HCT116 (cell line): ENCODE data around the gene UBE2S. TPM values are rescaled to one million over a fixed set of nuclear protein-coding genes. Genes with fewer than 3 reads are reported as not detected.

Source experiments
- ATAC-seq: fragments of 200-7000 bp; cut with Tn5 transposase; 2 replicates; pipeline ENCODE4 v1.9.1; 2020; ENCODE audit warnings: mild to moderate bottlenecking, moderate library complexity
- BruUV-seq: library from RNA; stranded (reverse); fragments of 400-500 nt; replicated peaks from 2 replicates; lab custom pipeline; 2021; lab: Mats Ljungman, UMichigan
- CTCF ChIA-PET: fragments of 300-600 bp; sonication (Branson Sonifier 250); formaldehyde crosslinking; loops from one replicate; lab custom pipeline; 2021; ENCODE audit warnings: antibody characterized with exemption; lab: Charles Lee
- POLR2A ChIA-PET: fragments of 300-600, 350-600 bp; sonication (Branson Sonifier 250); formaldehyde crosslinking; loops from one replicate; lab custom pipeline; 2021; ENCODE audit warnings: antibody characterized with exemption; lab: Charles Lee
- RAD21 ChIA-PET, 2 experiments: fragments of 300-600 bp; sonication (Branson Sonifier 250); formaldehyde crosslinking; loops; one replicate each; lab custom pipeline; 2023; ENCODE audit warnings: low total read pairs in 2 of 2; ENCODE audit not compliant: uncharacterized antibody in 2 of 2, unreplicated experiment in 2 of 2, low non-redundant PET in 1 of 2; lab: Charles Lee
- DNase-seq: peaks from one replicate; pipeline ENCODE4 v3.0.0-alpha.2; 2010; ENCODE audit warnings: low read depth, low spot score
- H2AFZ ChIP-seq: fragments of 200-600 bp; shearing (Covaris generic), sonication (generic); 2 replicates; pipeline ENCODE4 v1.6.1; 2017; ENCODE audit warnings: low read depth, mixed run types, mixed read lengths, antibody characterized with exemption, low read length; ENCODE audit not compliant: poor library complexity, severe bottlenecking
- H3K27ac ChIP-seq: 2 replicates; pipeline ENCODE4 v1.5.1; 2012; ENCODE audit warnings: low read depth, low read length
- H3K27me3 ChIP-seq: fragments of 200-600 bp; sonication (generic); 2 replicates; pipeline ENCODE4 v1.6.1; 2016; ENCODE audit warnings: mixed run types, low read length, mixed read lengths; ENCODE audit not compliant: insufficient read depth
- H3K36me3 ChIP-seq, 2 experiments: fragments of 200-500 bp in 1 of 2; fragments of 200-600 bp in 1 of 2; sonication (Bioruptor generic) in 1 of 2; sonication (generic) in 1 of 2; 2 replicates each; pipeline versions ENCODE4 v1.5.1 to v1.6.1; 2014 to 2016; ENCODE audit warnings: low read length in 2 of 2, inconsistent platforms in 1 of 2, mixed read lengths in 1 of 2, mixed run types in 1 of 2; ENCODE audit not compliant: insufficient read depth in 2 of 2, control insufficient read depth in 1 of 2
- H3K4me1 ChIP-seq, 2 experiments: fragments of 200-600 bp in 1 of 2; sonication (generic) in 1 of 2; 2 replicates each; pipeline versions ENCODE4 v1.5.1 to v1.6.1; 2012 to 2017; ENCODE audit warnings: low read length in 2 of 2, inconsistent platforms in 1 of 2, mild to moderate bottlenecking in 1 of 2, mixed read lengths in 1 of 2, mixed run types in 1 of 2, moderate library complexity in 1 of 2; ENCODE audit not compliant: insufficient read depth in 2 of 2, control insufficient read depth in 1 of 2
- H3K4me2 ChIP-seq: fragments of 200-600 bp; sonication (generic); 2 replicates; pipeline ENCODE4 v1.6.1; 2017; ENCODE audit warnings: mixed run types, low read length, mixed read lengths
- H3K4me3 ChIP-seq, 2 experiments: fragments of 200-600 bp in 1 of 2; sonication (generic) in 1 of 2; replicated peaks in 1 of 2; 2 replicates each; pipeline ENCODE4 v1.5.1; 2011 to 2016; ENCODE audit warnings: low read length in 2 of 2, control low read depth in 1 of 2, low read depth in 1 of 2, mild to moderate bottlenecking in 1 of 2, mixed read lengths in 1 of 2, mixed run types in 1 of 2
- H3K79me2 ChIP-seq: fragments of 200-600 bp; sonication (generic); 2 replicates; pipeline ENCODE4 v1.6.1; 2017; ENCODE audit warnings: mild to moderate bottlenecking, mixed run types, low read length, moderate library complexity, mixed read lengths; ENCODE audit not compliant: insufficient read depth
- H3K9ac ChIP-seq: fragments of 200-600 bp; sonication (generic); 2 replicates; pipeline ENCODE4 v1.6.1; 2016; ENCODE audit warnings: low read length, mixed read lengths
- H3K9me2 ChIP-seq: fragments of 200-600 bp; sonication (generic), shearing (Covaris generic); 2 replicates; pipeline ENCODE4 v1.6.1; 2017; ENCODE audit warnings: mixed run types, mild to moderate bottlenecking, moderate library complexity; ENCODE audit not compliant: insufficient read depth
- H3K9me3 ChIP-seq, 2 experiments: fragments of 200-500 bp in 1 of 2; fragments of 200-600 bp in 1 of 2; sonication (Bioruptor generic) in 1 of 2; sonication (generic) in 1 of 2; 2 replicates each; pipeline ENCODE4 v1.6.1; 2014 to 2017; ENCODE audit warnings: low read length in 2 of 2, mixed read lengths in 2 of 2, inconsistent platforms in 1 of 2, low read depth in 1 of 2, mild to moderate bottlenecking in 1 of 2, mixed run types in 1 of 2, moderate library complexity in 1 of 2; ENCODE audit not compliant: control insufficient read depth in 1 of 2, insufficient read depth in 1 of 2
- H4K20me1 ChIP-seq: fragments of 200-600 bp; sonication (generic), shearing (Covaris generic); 2 replicates; pipeline ENCODE4 v1.6.1; 2017; ENCODE audit warnings: mixed run types, mild to moderate bottlenecking, moderate library complexity; ENCODE audit not compliant: insufficient read depth
- ATF3 ChIP-seq: IDR thresholded peaks from 2 replicates; pipeline ENCODE4 v1.6.1; 2012
- CEBPB ChIP-seq: IDR thresholded peaks from 2 replicates; pipeline ENCODE4 v1.6.1; 2012; ENCODE audit warnings: low read depth
- ELF1 ChIP-seq: IDR thresholded peaks from 2 replicates; pipeline ENCODE4 v1.6.1; 2012; ENCODE audit warnings: low read depth, borderline replicate concordance
- EZH2 ChIP-seq: fragments of 200-600 bp; sonication (generic); IDR thresholded peaks from 2 replicates; pipeline ENCODE4 v1.6.1; 2017; ENCODE audit warnings: antibody characterized with exemption, mixed run types
- EZH2phosphoT487 ChIP-seq: fragments of 200-600 bp; IDR thresholded peaks from 2 replicates; pipeline ENCODE4 v1.6.1; 2018; ENCODE audit warnings: antibody characterized with exemption, borderline replicate concordance
- FOSL1 ChIP-seq: IDR thresholded peaks from 2 replicates; pipeline ENCODE4 v1.6.1; 2012; ENCODE audit warnings: low read depth
- JUND ChIP-seq: IDR thresholded peaks from 2 replicates; pipeline ENCODE4 v1.6.1; 2012
- MAX ChIP-seq: IDR thresholded peaks from 2 replicates; pipeline ENCODE4 v1.6.1; 2012
- POLR2A ChIP-seq: IDR thresholded peaks from 2 replicates; pipeline ENCODE4 v1.7.0; 2011; ENCODE audit warnings: borderline replicate concordance; ENCODE audit not compliant: insufficient read depth, insufficient read length; ENCODE audit errors: extremely low read depth
- RAD21 ChIP-seq: IDR thresholded peaks from 2 replicates; pipeline ENCODE4 v1.6.1; 2012; ENCODE audit warnings: low read depth, mild to moderate bottlenecking
- SP1 ChIP-seq: IDR thresholded peaks from 2 replicates; pipeline ENCODE4 v1.6.1; 2012; ENCODE audit warnings: low read depth
- SRF ChIP-seq: IDR thresholded peaks from 2 replicates; pipeline ENCODE4 v1.6.1; 2012; ENCODE audit warnings: low read depth
- YY1 ChIP-seq: IDR thresholded peaks from 2 replicates; pipeline ENCODE4 v1.6.1; 2011; ENCODE audit warnings: low read length, low read depth, moderate library complexity, mild to moderate bottlenecking; ENCODE audit not compliant: insufficient replicate concordance; ENCODE audit errors: extremely low read depth
- intact Hi-C: fragments of 100-400 bp; cut with micrococcal nuclease; formaldehyde crosslinking; loops from 2 replicates; pipeline ENCODE4 v1.10.0; 2022
- total RNA-seq: library from RNA; stranded (reverse); gene quantifications from one replicate; pipeline ENCODE4 v1.2.1, GENCODE V29; 2021; ENCODE audit not compliant: unreplicated experiment
- TF ChIP-seq, protein P1 (sequence below): IDR thresholded peaks from 2 replicates; pipeline ENCODE4 v1.6.1; 2011; ENCODE audit warnings: mild to moderate bottlenecking, low read length, moderate library complexity; ENCODE audit not compliant: insufficient replicate concordance; ENCODE audit errors: extremely low read depth

Gene UBE2S
- total RNA-seq, 1 experiment from 2014 or later: 515 TPM

- Histone ChIP-seq H3K4me1 (peaks cover 0 to 5% of the 10 kb centered on the region in 2 experiments; a peak in 2 of 4 replicates), H2AFZ (no peak overlapping the region), H3K36me3 (no peaks in the 10 kb centered on the region; a peak in 1 of 4 replicates), H3K79me2 (no peaks in the 10 kb centered on the region), H3K9me3 (no peaks in the 10 kb centered on the region), H3K9ac (no peak overlapping the region), H3K4me2 (no peak overlapping the region), H3K9me2 (no peaks in the 10 kb centered on the region), H3K27me3 (no peaks in the 10 kb centered on the region), H3K4me3 (no peak overlapping the region), H4K20me1 (no peaks in the 10 kb centered on the region), H3K27ac (no peak overlapping the region)
- RAD21 ChIA-PET: no interaction called here
- no peak for DNase-seq
- no peak for ATAC-seq
- no TSS peak for BruUV-seq
- intact Hi-C loops: no loop called here
- CTCF ChIA-PET: no interaction called here
- TF ChIP-seq JUND: no peak
- TF ChIP-seq YY1: no peak
- no peak for TF ChIP-seq ATF3
- TF ChIP-seq, protein P1, sequence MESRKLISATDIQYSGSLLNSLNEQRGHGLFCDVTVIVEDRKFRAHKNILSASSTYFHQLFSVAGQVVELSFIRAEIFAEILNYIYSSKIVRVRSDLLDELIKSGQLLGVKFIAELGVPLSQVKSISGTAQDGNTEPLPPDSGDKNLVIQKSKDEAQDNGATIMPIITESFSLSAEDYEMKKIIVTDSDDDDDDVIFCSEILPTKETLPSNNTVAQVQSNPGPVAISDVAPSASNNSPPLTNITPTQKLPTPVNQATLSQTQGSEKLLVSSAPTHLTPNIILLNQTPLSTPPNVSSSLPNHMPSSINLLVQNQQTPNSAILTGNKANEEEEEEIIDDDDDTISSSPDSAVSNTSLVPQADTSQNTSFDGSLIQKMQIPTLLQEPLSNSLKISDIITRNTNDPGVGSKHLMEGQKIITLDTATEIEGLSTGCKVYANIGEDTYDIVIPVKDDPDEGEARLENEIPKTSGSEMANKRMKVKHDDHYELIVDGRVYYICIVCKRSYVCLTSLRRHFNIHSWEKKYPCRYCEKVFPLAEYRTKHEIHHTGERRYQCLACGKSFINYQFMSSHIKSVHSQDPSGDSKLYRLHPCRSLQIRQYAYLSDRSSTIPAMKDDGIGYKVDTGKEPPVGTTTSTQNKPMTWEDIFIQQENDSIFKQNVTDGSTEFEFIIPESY: no peak
- POLR2A ChIA-PET: no interaction called here
These were observed 43.8 kb upstream of the UBE2S start for GRCh38 chr19:55451163-55451964.

- no TSS peak for BruUV-seq
- H3K4me2 ChIP-seq: no peak overlapping the region
- ChIA-PET POLR2A (no interaction called here), RAD21 (no interaction called here), CTCF (no interaction called here)
- no peak overlapping the region for H3K27ac ChIP-seq
- H2AFZ ChIP-seq: no peak overlapping the region
- H3K9me3 ChIP-seq: no peaks in the 10 kb centered on the region
- no peaks in the 10 kb centered on the region for H3K9me2 ChIP-seq
- intact Hi-C loops: loop anchor here (10.0 kb wide), 1 partner anchor 235 kb away; no protein-coding TSS in a partner anchor
- H3K36me3 ChIP-seq: no peaks in the 10 kb centered on the region
- no peak overlapping the region for H3K9ac ChIP-seq
- peaks cover 0 to 5% of the 10 kb centered on the region in 2 experiments; a peak in 2 of 4 replicates for H3K4me1 ChIP-seq
- H3K4me3 ChIP-seq: no peak overlapping the region
- DNase-seq (no peak), ATAC-seq (no peak)
- TF ChIP-seq POLR2A: no peak
- no peak for TF ChIP-seq ELF1
- no peak for TF ChIP-seq MAX
- no peak for TF ChIP-seq EZH2phosphoT487
- no peak for TF ChIP-seq SRF
- no peak for TF ChIP-seq FOSL1
- no peak for TF ChIP-seq RAD21
- no peak for TF ChIP-seq SP1
- TF ChIP-seq EZH2: no peak
- TF ChIP-seq CEBPB: no peak
- peaks cover 8% of the 10 kb centered on the region; the same call in 1 of the 2 replicates for H3K27me3 ChIP-seq
- H3K79me2 ChIP-seq: no peaks in the 10 kb centered on the region
- H4K20me1 ChIP-seq: no peaks in the 10 kb centered on the region
These were observed 41.9 kb upstream of the UBE2S start for GRCh38 chr19:55449469-55449868.
